ENCODE data around the gene RRP1. TPM values are rescaled to one million over a fixed set of nuclear protein-coding genes. Genes with fewer than 3 reads are reported as not detected.

Gene RRP1
- total RNA-seq, 1 donor from 2014 or later: 52.0 TPM

GRCh38 chr21:43829575-43830119, 40.3 kb downstream of the RRP1 start:
- Histone ChIP-seq H3K27me3 (no peaks in the 10 kb centered on the region), H3K36me3 (no peaks in the 10 kb centered on the region), H3K27ac (no peak overlapping the region), H3K4me1 (no peaks in the 10 kb centered on the region), H3K4me3 (no peak overlapping the region), H3K9me3 (no peaks in the 10 kb centered on the region)
- no peak for DNase-seq (ENCODE audit: low spot score in 2 of 2)
- TF ChIP-seq, protein P1, sequence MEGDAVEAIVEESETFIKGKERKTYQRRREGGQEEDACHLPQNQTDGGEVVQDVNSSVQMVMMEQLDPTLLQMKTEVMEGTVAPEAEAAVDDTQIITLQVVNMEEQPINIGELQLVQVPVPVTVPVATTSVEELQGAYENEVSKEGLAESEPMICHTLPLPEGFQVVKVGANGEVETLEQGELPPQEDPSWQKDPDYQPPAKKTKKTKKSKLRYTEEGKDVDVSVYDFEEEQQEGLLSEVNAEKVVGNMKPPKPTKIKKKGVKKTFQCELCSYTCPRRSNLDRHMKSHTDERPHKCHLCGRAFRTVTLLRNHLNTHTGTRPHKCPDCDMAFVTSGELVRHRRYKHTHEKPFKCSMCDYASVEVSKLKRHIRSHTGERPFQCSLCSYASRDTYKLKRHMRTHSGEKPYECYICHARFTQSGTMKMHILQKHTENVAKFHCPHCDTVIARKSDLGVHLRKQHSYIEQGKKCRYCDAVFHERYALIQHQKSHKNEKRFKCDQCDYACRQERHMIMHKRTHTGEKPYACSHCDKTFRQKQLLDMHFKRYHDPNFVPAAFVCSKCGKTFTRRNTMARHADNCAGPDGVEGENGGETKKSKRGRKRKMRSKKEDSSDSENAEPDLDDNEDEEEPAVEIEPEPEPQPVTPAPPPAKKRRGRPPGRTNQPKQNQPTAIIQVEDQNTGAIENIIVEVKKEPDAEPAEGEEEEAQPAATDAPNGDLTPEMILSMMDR (IDR thresholded peaks at IDR 0.05): no peak
- intact Hi-C loops (cut with DNase I): no loop called here

DNA sequence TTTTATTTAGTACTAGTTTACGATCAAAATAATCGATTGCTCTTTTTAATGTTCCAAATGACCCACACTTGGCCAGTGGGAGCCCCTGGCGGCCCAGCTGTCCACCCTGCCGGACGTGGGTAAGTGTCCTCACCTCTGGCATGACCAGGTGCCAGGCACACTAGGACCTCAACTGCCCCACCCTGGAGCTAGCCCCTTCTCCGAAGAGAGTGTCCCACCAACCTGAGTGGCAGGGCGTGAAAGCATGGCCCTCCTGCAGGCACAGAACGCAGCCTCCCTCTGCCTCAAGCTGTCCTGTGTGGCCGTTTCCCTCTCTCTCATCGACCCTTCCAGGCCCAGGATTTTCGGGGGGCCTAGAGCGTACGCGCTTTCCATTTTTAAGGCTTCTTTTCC, 42.8 kb downstream of the RRP1 start:
- H3K4me1 ChIP-seq: no peaks in the 10 kb centered on the region
- intact Hi-C loops (cut with DNase I): no loop called here
- TF ChIP-seq, protein P1 (IDR thresholded peaks at IDR 0.05): no peak
- no peak for DNase-seq (ENCODE audit: low spot score in 2 of 2)
- no peaks in the 10 kb centered on the region for H3K36me3 ChIP-seq
- H3K9me3 ChIP-seq: no peaks in the 10 kb centered on the region
- no peaks in the 10 kb centered on the region for H3K27me3 ChIP-seq
- H3K4me3 ChIP-seq: no peak overlapping the region
- no peak overlapping the region for H3K27ac ChIP-seq

DNA sequence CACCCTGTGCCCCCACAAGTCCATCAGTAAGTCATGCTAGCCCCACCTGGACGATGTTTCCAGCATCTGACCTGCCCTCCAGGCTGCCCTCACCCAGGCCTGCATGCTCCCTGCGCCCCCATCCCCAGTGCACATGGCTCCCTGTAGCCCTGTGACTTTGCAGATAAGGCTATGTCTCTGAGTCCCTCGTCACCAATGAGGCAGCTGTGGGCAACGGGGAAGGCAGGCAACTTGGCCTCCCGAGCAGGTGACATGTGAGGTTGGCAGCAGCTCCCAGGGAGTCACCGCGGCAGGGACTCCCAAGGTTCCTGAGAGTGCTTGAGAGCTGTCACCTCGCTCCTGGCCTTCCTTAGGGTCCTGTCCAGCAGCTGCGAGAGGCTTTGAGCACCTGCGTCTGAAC, 43.3 kb downstream of the RRP1 start:
- Histone ChIP-seq H3K36me3 (no peaks in the 10 kb centered on the region), H3K4me1 (no peaks in the 10 kb centered on the region), H3K4me3 (no peak overlapping the region), H3K27me3 (no peaks in the 10 kb centered on the region), H3K9me3 (no peaks in the 10 kb centered on the region), H3K27ac (no peak overlapping the region)
- intact Hi-C loops (cut with DNase I): no loop called here
- TF ChIP-seq, protein P1 (IDR thresholded peaks at IDR 0.05): no peak
- no peak for DNase-seq (ENCODE audit: low spot score in 2 of 2)

- Histone ChIP-seq H3K9me3 (no peaks in the 10 kb centered on the region), H3K4me3 (no peak overlapping the region), H3K27ac (no peak overlapping the region), H3K36me3 (no peaks in the 10 kb centered on the region), H3K27me3 (no peaks in the 10 kb centered on the region), H3K4me1 (no peaks in the 10 kb centered on the region)
- DNase-seq (ENCODE audit: low spot score in 2 of 2): no peak
- intact Hi-C loops (cut with DNase I): no loop called here
- TF ChIP-seq, protein P1 (IDR thresholded peaks at IDR 0.05): no peak
Measured at GRCh38 chr21:43834146-43834905, 44.9 kb downstream of the RRP1 start.

DNA sequence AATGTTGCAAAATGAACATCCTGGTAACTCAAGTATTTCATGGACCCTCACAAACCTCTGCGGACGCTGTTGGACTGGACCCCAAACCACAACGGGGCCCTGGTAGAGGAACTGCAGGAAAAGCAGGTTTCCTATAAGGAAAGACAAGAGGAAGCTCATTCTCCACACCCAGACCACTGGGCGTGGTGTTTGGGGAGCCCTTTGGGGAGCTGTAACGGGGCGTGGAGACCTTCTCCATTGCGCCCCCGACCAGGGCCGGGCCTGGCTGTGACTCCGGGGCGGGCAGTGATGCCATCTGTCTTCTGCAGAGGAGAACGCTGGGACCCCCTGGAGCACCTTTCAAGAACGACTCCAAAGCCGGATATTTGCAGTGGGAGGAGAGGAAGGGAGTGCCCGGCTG, 45.7 kb downstream of the RRP1 start:
- no peak overlapping the region for H3K4me3 ChIP-seq
- H3K4me1 ChIP-seq: no peaks in the 10 kb centered on the region
- H3K27ac ChIP-seq: no peak overlapping the region
- intact Hi-C loops (cut with DNase I): no loop called here
- no peaks in the 10 kb centered on the region for H3K9me3 ChIP-seq
- TF ChIP-seq, protein P1 (IDR thresholded peaks at IDR 0.05): no peak
- no peaks in the 10 kb centered on the region for H3K36me3 ChIP-seq
- DNase-seq (ENCODE audit: low spot score in 2 of 2): no peak
- H3K27me3 ChIP-seq: no peaks in the 10 kb centered on the region
